Neural cell (in vitro differentiated cells): ENCODE measurements around the gene ZBTB40. TPM values are rescaled to one million over a fixed set of nuclear protein-coding genes. Genes with fewer than 3 reads are reported as not detected.
A peak's percentile ranks its signal among the peaks of the same experiment; 100 is the strongest.

Experiments used
- H2AFZ ChIP-seq: fragments of 200-600, 300-800 bp; sonication (generic), shearing (Covaris generic); 2 replicates; pipeline ENCODE4 v1.6.0; 2014; ENCODE audit warnings: low read depth, mild to moderate bottlenecking, antibody characterized with exemption, low read length, moderate library complexity
- H3F3A ChIP-seq: fragments of 200-600 bp; shearing (Covaris generic); 2 replicates; pipeline ENCODE4 v1.6.1; 2016; ENCODE audit warnings: mild to moderate bottlenecking, moderate library complexity, mixed read lengths, antibody characterized with exemption, low read length; ENCODE audit not compliant: insufficient read depth, poor library complexity, severe bottlenecking
- H3K27ac ChIP-seq: fragments of 200-600, 300-800 bp; sonication (generic), shearing (Covaris generic); 2 replicates; pipeline ENCODE4 v1.5.1; 2014; ENCODE audit warnings: mild to moderate bottlenecking, low read length, moderate library complexity
- H3K27me3 ChIP-seq: fragments of 300-800, 200-600 bp; sonication (generic), shearing (Covaris generic); 2 replicates; pipeline ENCODE4 v1.6.0; 2014; ENCODE audit warnings: mild to moderate bottlenecking, low read depth, low read length, moderate library complexity; ENCODE audit not compliant: insufficient read depth
- H3K36me3 ChIP-seq: fragments of 300-800, 200-600 bp; sonication (generic), shearing (Covaris generic); 2 replicates; pipeline ENCODE4 v1.5.1; 2014; ENCODE audit warnings: mild to moderate bottlenecking, antibody characterized with exemption, low read length, moderate library complexity; ENCODE audit not compliant: insufficient read depth
- H3K4me2 ChIP-seq: fragments of 300-800, 200-600 bp; sonication (generic), shearing (Covaris generic); 2 replicates; pipeline ENCODE4 v1.6.0; 2014; ENCODE audit warnings: mild to moderate bottlenecking, low read length
- H3K4me3 ChIP-seq: fragments of 300-800, 200-600 bp; sonication (generic), shearing (Covaris generic); 2 replicates; pipeline ENCODE4 v1.5.1; 2014; ENCODE audit warnings: mild to moderate bottlenecking, low read length, moderate library complexity
- H3K79me2 ChIP-seq: fragments of 200-600 bp; shearing (Covaris generic); replicated peaks from 2 replicates; pipeline ENCODE4 v1.6.0; 2014; ENCODE audit warnings: mild to moderate bottlenecking, low read length, moderate library complexity; ENCODE audit not compliant: insufficient read depth
- H3K9ac ChIP-seq: fragments of 300-800, 200-600 bp; sonication (generic), shearing (Covaris generic); 2 replicates; pipeline ENCODE4 v1.6.1; 2016; ENCODE audit warnings: mild to moderate bottlenecking, low read length, mixed read lengths
- H3K9me2 ChIP-seq: fragments of 200-600 bp; shearing (Covaris generic); 2 replicates; pipeline ENCODE4 v1.6.1; 2016; ENCODE audit warnings: mild to moderate bottlenecking, low read length, mixed read lengths; ENCODE audit not compliant: insufficient read depth
- H3K9me3 ChIP-seq: fragments of 200-600, 300-800 bp; sonication (generic), shearing (Covaris generic); 2 replicates; pipeline ENCODE4 v1.6.1; 2016; ENCODE audit warnings: mild to moderate bottlenecking, mixed run types, low read length, moderate library complexity, mixed read lengths
- H4K20me1 ChIP-seq: fragments of 200-600 bp; shearing (Covaris generic); 2 replicates; pipeline ENCODE4 v1.6.1; 2016; ENCODE audit warnings: mild to moderate bottlenecking, mixed run types; ENCODE audit not compliant: insufficient read depth
- CTCF ChIP-seq: fragments of 450-650 bp; IDR thresholded peaks from 2 replicates; pipeline ENCODE4 v1.5.1; 2014; ENCODE audit warnings: antibody characterized with exemption, mild to moderate bottlenecking, moderate library complexity; ENCODE audit not compliant: poor library complexity, severe bottlenecking
- EP300 ChIP-seq: fragments of 450-650 bp; conservative IDR thresholded peaks from 2 replicates; pipeline ENCODE4 v1.6.1; 2014; ENCODE audit warnings: antibody characterized with exemption, mild to moderate bottlenecking, moderate library complexity; ENCODE audit not compliant: poor library complexity, severe bottlenecking
- EZH2 ChIP-seq: fragments of 200-600, 300-800 bp; shearing (Covaris generic), sonication (generic); IDR thresholded peaks from 2 replicates; pipeline ENCODE4 v1.6.1; 2014; ENCODE audit warnings: antibody characterized with exemption, low read length, borderline replicate concordance, mild to moderate bottlenecking; ENCODE audit not compliant: insufficient read depth, poor library complexity, severe bottlenecking
- MXI1 ChIP-seq: fragments of 450-650 bp; conservative IDR thresholded peaks from 2 replicates; pipeline ENCODE4 v1.6.1; 2014; ENCODE audit warnings: antibody characterized with exemption, mild to moderate bottlenecking; ENCODE audit not compliant: poor library complexity, severe bottlenecking
- POLR2AphosphoS5 ChIP-seq: IDR thresholded peaks from 2 replicates; pipeline ENCODE4 v1.6.1; 2012
- RAD21 ChIP-seq: fragments of 450-650 bp; conservative IDR thresholded peaks from 2 replicates; pipeline ENCODE4 v1.6.1; 2014; ENCODE audit warnings: antibody characterized with exemption, mild to moderate bottlenecking, moderate library complexity
- REST ChIP-seq: IDR thresholded peaks from 2 replicates; pipeline ENCODE4 v1.6.1; 2012; ENCODE audit warnings: borderline replicate concordance
- SMC3 ChIP-seq: fragments of 450-650 bp; conservative IDR thresholded peaks from 2 replicates; pipeline ENCODE4 v1.6.1; 2014; ENCODE audit warnings: antibody characterized with exemption, mild to moderate bottlenecking, moderate library complexity; ENCODE audit not compliant: poor library complexity
- TAF1 ChIP-seq: IDR thresholded peaks from 2 replicates; pipeline ENCODE4 v1.6.1; 2012; ENCODE audit warnings: low read depth
- polyA plus RNA-seq: library from polyadenylated mRNA; depleted of rRNA; stranded (reverse); fragments of >200 nt; gene quantifications from 2 replicates; pipeline ENCODE4 v1.2.3, GENCODE V29; 2014

The ZBTB40 gene
- polyA plus RNA-seq, 1 donor from 2014 or later: 12.7 TPM

GRCh38 chr1:22516906-22517571, 65.4 kb downstream of the ZBTB40 start:
- no peaks in the 10 kb centered on the region for H3K9me3 ChIP-seq
- H3K27ac ChIP-seq: peak overlapping the region; percentile 63
- TF ChIP-seq EP300 (no peak), REST (no peak), CTCF (no peak), RAD21 (no peak), POLR2AphosphoS5 (no peak), EZH2 (no peak), MXI1 (no peak), SMC3 (no peak), TAF1 (no peak)
- H3F3A ChIP-seq: no peaks in the 10 kb centered on the region
- no peaks in the 10 kb centered on the region for H3K79me2 ChIP-seq
- H2AFZ ChIP-seq: no peak overlapping the region
- H4K20me1 ChIP-seq: no peaks in the 10 kb centered on the region
- no peaks in the 10 kb centered on the region for H3K9me2 ChIP-seq
- H3K4me2 ChIP-seq: no peak overlapping the region
- H3K9ac ChIP-seq: no peak overlapping the region
- H3K36me3 ChIP-seq: peaks cover 7% of the 10 kb centered on the region
- no peak overlapping the region for H3K4me3 ChIP-seq
- no peaks in the 10 kb centered on the region for H3K27me3 ChIP-seq

GRCh38 chr1:22517956-22518355, 66.3 kb downstream of the ZBTB40 start:
- Histone ChIP-seq H3K27ac (peak overlapping the region; percentile 63), H3K79me2 (no peaks in the 10 kb centered on the region)

More at GRCh38 chr1:22517956-22518355, 66.3 kb downstream of the ZBTB40 start:
- TF ChIP-seq POLR2AphosphoS5 (peak; percentile 7), MXI1 (no peak)
- H3K4me3 ChIP-seq: no peak overlapping the region
- no peaks in the 10 kb centered on the region for H3K9me2 ChIP-seq
- no peaks in the 10 kb centered on the region for H4K20me1 ChIP-seq
- no peak overlapping the region for H2AFZ ChIP-seq
- H3F3A ChIP-seq: no peaks in the 10 kb centered on the region
- no peaks in the 10 kb centered on the region for H3K27me3 ChIP-seq
- peaks cover 7% of the 10 kb centered on the region for H3K36me3 ChIP-seq
- H3K9me3 ChIP-seq: no peaks in the 10 kb centered on the region
- no peak overlapping the region for H3K4me2 ChIP-seq
- H3K9ac ChIP-seq: no peak overlapping the region
